ENCODE measurements around the gene SMIM9. TPM values are rescaled to one million over a fixed set of nuclear protein-coding genes. Genes with fewer than 3 reads are reported as not detected.

The SMIM9 gene
- total RNA-seq, 1 donor from 2014 or later = not detected

DNA sequence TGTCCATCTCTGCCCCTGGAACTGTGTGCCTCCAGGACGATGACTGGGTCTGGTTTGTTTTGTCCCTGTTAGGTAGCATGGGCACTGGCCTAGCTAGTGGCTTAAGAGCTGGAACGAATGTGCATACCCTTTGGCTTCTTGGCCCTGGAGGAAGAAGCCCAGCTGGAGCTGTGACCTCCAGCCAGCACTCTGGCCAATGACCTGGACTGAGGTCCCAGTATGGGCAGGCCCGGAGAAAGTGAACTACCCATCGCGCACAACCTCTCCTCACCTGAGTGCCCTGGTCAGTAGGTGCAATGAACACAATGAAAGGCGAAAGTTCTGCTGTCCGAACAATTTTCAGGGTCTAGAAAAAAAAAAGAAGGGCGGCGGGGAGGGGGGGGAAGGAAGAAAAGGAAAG, 53.5 kb downstream of the SMIM9 start:
- no peak for DNase-seq (ENCODE audit: low read depth in 2 of 2)

- no peak for DNase-seq (ENCODE audit: low read depth in 2 of 2)
These were observed 55.2 kb downstream of the SMIM9 start for GRCh38 chrX:154779261-154779660.

- no peak for DNase-seq (ENCODE audit: low read depth in 2 of 2)
These were observed 57.7 kb downstream of the SMIM9 start for GRCh38 chrX:154776753-154777152.

DNA sequence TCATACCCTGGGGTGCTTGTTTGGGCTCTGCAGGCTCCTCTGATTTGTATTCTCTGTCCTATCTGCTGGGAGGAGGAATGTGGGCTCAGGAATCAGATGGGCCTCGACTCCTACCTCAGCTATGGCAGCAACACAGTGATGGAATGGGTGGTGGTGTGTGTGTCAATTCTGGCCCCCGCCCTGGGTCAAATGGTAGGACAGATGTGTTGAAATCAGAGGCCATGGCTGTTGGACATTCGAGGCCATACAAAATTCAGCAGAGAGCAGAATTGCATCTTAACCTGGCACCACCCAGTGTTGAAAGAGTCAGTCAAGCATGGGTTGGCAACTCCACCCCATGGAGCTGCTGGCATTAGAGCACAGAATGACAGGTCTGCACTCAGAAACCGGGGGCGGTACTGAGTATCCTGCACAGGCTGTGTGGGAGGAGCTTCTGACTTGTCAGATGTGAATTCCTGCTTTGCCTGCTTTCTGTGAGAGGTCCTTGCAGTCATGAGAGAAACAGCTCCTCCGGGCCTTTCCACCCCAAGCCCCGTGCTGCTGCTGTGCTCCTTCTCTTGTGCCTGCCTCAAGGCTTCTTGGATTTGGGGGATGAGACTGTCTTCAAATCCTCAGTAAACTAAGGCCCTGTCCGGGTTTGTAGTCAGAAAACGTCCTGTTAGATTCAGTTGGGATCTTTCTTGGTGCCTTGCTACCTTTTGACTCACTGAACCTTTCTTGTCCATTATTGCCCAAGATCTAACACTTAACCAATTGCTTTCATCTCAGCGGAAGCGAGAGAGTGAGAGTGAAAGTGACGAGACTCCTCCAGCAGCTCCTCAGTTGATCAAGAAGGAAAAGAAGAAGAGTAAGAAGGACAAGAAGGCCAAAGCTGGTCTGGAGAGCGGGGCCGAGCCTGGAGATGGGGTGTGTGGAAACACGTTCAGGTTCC, 58.8 kb downstream of the SMIM9 start:
- peak in 1 of 2 donors; percentile 19 for DNase-seq (ENCODE audit: low read depth in 2 of 2)

DNA sequence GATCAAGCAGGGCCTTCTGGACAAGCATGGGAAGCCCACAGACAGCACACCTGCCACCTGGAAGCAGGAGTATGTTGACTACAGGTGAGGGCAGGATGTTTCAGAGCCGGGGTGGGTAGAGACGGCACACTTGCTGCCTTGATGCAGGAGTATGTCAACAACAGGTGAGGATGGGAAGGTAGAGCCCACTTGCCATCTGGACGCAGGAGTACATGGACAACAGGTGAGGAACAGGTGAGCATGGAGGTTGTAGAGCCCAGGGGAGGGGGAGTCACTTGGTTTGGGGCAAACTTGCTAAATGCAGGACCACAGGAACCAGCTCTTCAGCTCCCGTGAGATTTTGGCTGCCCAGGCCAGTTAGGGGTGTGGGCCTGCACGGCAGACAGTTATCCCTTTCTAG, 59.8 kb downstream of the SMIM9 start:
- DNase-seq (ENCODE audit: low read depth in 2 of 2) = no peak

Other genes with a start within 250 kb of the SMIM9 start
- not detected in 2 replicates for gene CTAG1A, start 249.5 kb downstream of the SMIM9 start, total RNA-seq
- gene CTAG1B, start 215.4 kb downstream of the SMIM9 start, total RNA-seq = not detected in 2 replicates
- gene CTAG2, start 181.1 kb downstream of the SMIM9 start, total RNA-seq = not detected in 2 replicates
- gene GAB3, start 83.6 kb downstream of the SMIM9 start, total RNA-seq = 6.5 and 7.9 TPM in 2 replicates
- gene DKC1, start 71.8 kb downstream of the SMIM9 start, total RNA-seq = 31.8 and 34.5 TPM in 2 replicates
- gene MPP1, start 29.2 kb downstream of the SMIM9 start, total RNA-seq = 21.4 and 24.8 TPM in 2 replicates
- gene F8A1, start 51.7 kb upstream of the SMIM9 start, total RNA-seq = 2.4 and 3.4 TPM in 2 replicates
- 3.7 and 20.8 TPM in 2 replicates for gene F8, start 188.1 kb upstream of the SMIM9 start, total RNA-seq
- gene FUNDC2, start 192.2 kb upstream of the SMIM9 start, total RNA-seq = 27.5 and 57.7 TPM in 2 replicates
- 6.3 and 13.3 TPM in 2 replicates for gene CMC4, start 236.5 kb upstream of the SMIM9 start, total RNA-seq
- 16.6 and 17.5 TPM in 2 replicates for gene MTCP1, start 236.5 kb upstream of the SMIM9 start, total RNA-seq
- 8.5 and 9.4 TPM in 2 replicates for gene BRCC3, start 236.8 kb upstream of the SMIM9 start, total RNA-seq

Data from lung microvascular endothelial cell (primary cell).